Gastrocnemius medialis (tissue), 4 donors: Measurements from ENCODE around the gene CYP39A1. TPM values are rescaled to one million over a fixed set of nuclear protein-coding genes. Genes with fewer than 3 reads are reported as not detected.

Source experiments
- ATAC-seq, 2 donors: fragments of 150-250 bp; one replicate each; pipeline ENCODE4 v1.9.1; 2016
- DNase-seq, 2 donors: peaks; one replicate each; pipeline ENCODE4 v3.0.0-alpha.2; 2019
- H3K27ac ChIP-seq, 4 donors: fragments of 200-600 bp; sonication (generic); 1 replicate in 1 of 4; 2 replicates in 3 of 4; pipeline ENCODE4 v1.5.1; 2016 to 2018; ENCODE audit warnings: mild to moderate bottlenecking in 2 of 4, moderate library complexity in 1 of 4
- H3K27me3 ChIP-seq, 3 donors: fragments of 200-600 bp; sonication (generic) in 2 of 3; 1 replicate in 1 of 3; 2 replicates in 2 of 3; pipeline versions ENCODE4 v1.5.1 to v1.6.0; 2016 to 2019; ENCODE audit warnings: mild to moderate bottlenecking in 1 of 3, moderate library complexity in 1 of 3
- H3K36me3 ChIP-seq, 2 donors: fragments of 200-600 bp; sonication (generic) in 1 of 2; one replicate each; pipeline ENCODE4 v1.5.1; 2017 to 2018
- H3K4me1 ChIP-seq, 2 donors: fragments of 200-600 bp; sonication (generic) in 1 of 2; one replicate each; pipeline ENCODE4 v1.5.1; 2016 to 2017; ENCODE audit warnings: mild to moderate bottlenecking in 2 of 2
- H3K4me3 ChIP-seq, 4 donors: fragments of 200-600 bp; sonication (generic) in 3 of 4; 1 replicate in 1 of 4; 2 replicates in 3 of 4; pipeline ENCODE4 v1.5.1; 2016 to 2019; ENCODE audit warnings: mild to moderate bottlenecking in 2 of 4
- H3K9me3 ChIP-seq, 3 donors: fragments of 200-600 bp; sonication (generic) in 2 of 3; 1 replicate in 1 of 3; 2 replicates in 2 of 3; pipeline ENCODE4 v1.5.1; 2016 to 2019
- CTCF ChIP-seq, 5 experiments: fragments of 450-650 bp in 3 of 5; fragments of 200-600 bp in 2 of 5; sonication (generic) in 2 of 5; IDR thresholded peaks in 4 of 5; conservative IDR thresholded peaks in 1 of 5; 1 replicate in 4 of 5; 2 replicates in 1 of 5; pipeline ENCODE4 v1.5.1; 2016 to 2019; ENCODE audit warnings: antibody characterized with exemption in 5 of 5, mild to moderate bottlenecking in 3 of 5, moderate library complexity in 3 of 5
- POLR2A ChIP-seq, 2 donors: fragments of 450-650 bp; IDR thresholded peaks; one replicate each; pipeline ENCODE4 v1.6.1; 2017; ENCODE audit warnings: antibody characterized with exemption in 2 of 2, mild to moderate bottlenecking in 2 of 2, moderate library complexity in 2 of 2
- in situ Hi-C, 4 donors: fragments of 200-750 bp; cut with MboI; loops; one replicate each; pipeline versions ENCODE4 v1.15.0 to v1.8.0; 2017; ENCODE audit warnings: low sequenced_read_pairs in 4 of 4
- intact Hi-C: fragments of 100-400 bp; cut with DNase I; formaldehyde crosslinking; loops from one replicate; pipeline ENCODE4 v1.15.1; 2023; ENCODE audit warnings: low total_unique reads
- total RNA-seq, 4 donors: library from RNA; depleted of rRNA; stranded (reverse); fragments of >200 nt; gene quantifications; one replicate each; pipeline versions ENCODE4 v1.1.0 to v1.2.3, GENCODE V29; 2016

Gene CYP39A1
- total RNA-seq, 4 donors from 2014 or later, result 0.24 to 3.8 (median 1.0) TPM

GRCh38 chr6:46684771-46685170 is 32.2 kb upstream of the CYP39A1 start:
- no peak for TF ChIP-seq POLR2A (IDR thresholded peaks at IDR 0.05)
- no peaks in the 10 kb centered on the region for H3K9me3 ChIP-seq
- H3K4me1 ChIP-seq, result no peaks in the 10 kb centered on the region
- H3K36me3 ChIP-seq, result no peaks in the 10 kb centered on the region
- H3K27me3 ChIP-seq, result no peaks in the 10 kb centered on the region
- H3K4me3 ChIP-seq, result no peak overlapping the region
- DNase-seq (no peak), ATAC-seq (no peak)
- intact Hi-C loops, result no loop called here
- in situ Hi-C loops, result no loop called here
- no peak overlapping the region for H3K27ac ChIP-seq

GRCh38 chr6:46677314-46677654 is 24.7 kb upstream of the CYP39A1 start:
- in situ Hi-C loops, result no loop called here
- no peaks in the 10 kb centered on the region for H3K4me1 ChIP-seq
- intact Hi-C loops, result no loop called here
- TF ChIP-seq POLR2A (IDR thresholded peaks at IDR 0.05) (no peak), CTCF (IDR thresholded peaks at IDR 0.05 in 4 of 5, conservative IDR thresholded peaks at IDR 0.05 in 1 of 5) (no peak)
- no peak for DNase-seq
- H3K27ac ChIP-seq, result no peak overlapping the region
- H3K27me3 ChIP-seq, result no peaks in the 10 kb centered on the region
- no peak overlapping the region for H3K4me3 ChIP-seq
- ATAC-seq, result no peak
- no peaks in the 10 kb centered on the region for H3K9me3 ChIP-seq
- peaks cover 0 to 10% of the 10 kb centered on the region in 2 donors for H3K36me3 ChIP-seq

- no peak for ATAC-seq
- no peaks in the 10 kb centered on the region for H3K27me3 ChIP-seq
- H3K4me3 ChIP-seq, result no peak overlapping the region
- peaks cover 0 to 10% of the 10 kb centered on the region in 2 donors for H3K36me3 ChIP-seq
- DNase-seq, result no peak
- in situ Hi-C loops (no loop called here), intact Hi-C loops (no loop called here)
- H3K4me1 ChIP-seq, result no peaks in the 10 kb centered on the region
- H3K9me3 ChIP-seq, result no peaks in the 10 kb centered on the region
- H3K27ac ChIP-seq, result no peak overlapping the region
- no peak for TF ChIP-seq CTCF (IDR thresholded peaks at IDR 0.05 in 4 of 5, conservative IDR thresholded peaks at IDR 0.05 in 1 of 5)
- no peak for TF ChIP-seq POLR2A (IDR thresholded peaks at IDR 0.05)
Measured at GRCh38 chr6:46676604-46677313, 24.1 kb upstream of the CYP39A1 start.

- no peaks in the 10 kb centered on the region for H3K4me1 ChIP-seq
- H3K9me3 ChIP-seq, result no peaks in the 10 kb centered on the region
- H3K4me3 ChIP-seq, result no peak overlapping the region
- no peaks in the 10 kb centered on the region for H3K27me3 ChIP-seq
- H3K27ac ChIP-seq, result no peak overlapping the region
- intact Hi-C loops, result no loop called here
- DNase-seq, result no peak
- TF ChIP-seq POLR2A (IDR thresholded peaks at IDR 0.05) (no peak), CTCF (IDR thresholded peaks at IDR 0.05 in 4 of 5, conservative IDR thresholded peaks at IDR 0.05 in 1 of 5) (no peak)
- ATAC-seq, result no peak
- in situ Hi-C loops, result no loop called here
- H3K36me3 ChIP-seq, result peaks cover 0 to 16% of the 10 kb centered on the region in 2 donors
Measured at GRCh38 chr6:46674410-46674809, 21.8 kb upstream of the CYP39A1 start.

- ATAC-seq (no peak), DNase-seq (no peak)
- Histone ChIP-seq H3K4me3 (no peak overlapping the region), H3K27ac (no peak overlapping the region), H3K9me3 (no peaks in the 10 kb centered on the region), H3K36me3 (peaks cover 0 to 35% of the 10 kb centered on the region in 2 donors), H3K27me3 (no peaks in the 10 kb centered on the region), H3K4me1 (no peaks in the 10 kb centered on the region)
- intact Hi-C loops, result no loop called here
- in situ Hi-C loops, result no loop called here
- TF ChIP-seq CTCF (IDR thresholded peaks at IDR 0.05 in 4 of 5, conservative IDR thresholded peaks at IDR 0.05 in 1 of 5) (no peak), POLR2A (IDR thresholded peaks at IDR 0.05) (no peak)
Measured at GRCh38 chr6:46667377-46667776, 14.8 kb upstream of the CYP39A1 start.
